Measurements from ENCODE around the gene MAPK6.

The MAPK6 gene

DNA sequence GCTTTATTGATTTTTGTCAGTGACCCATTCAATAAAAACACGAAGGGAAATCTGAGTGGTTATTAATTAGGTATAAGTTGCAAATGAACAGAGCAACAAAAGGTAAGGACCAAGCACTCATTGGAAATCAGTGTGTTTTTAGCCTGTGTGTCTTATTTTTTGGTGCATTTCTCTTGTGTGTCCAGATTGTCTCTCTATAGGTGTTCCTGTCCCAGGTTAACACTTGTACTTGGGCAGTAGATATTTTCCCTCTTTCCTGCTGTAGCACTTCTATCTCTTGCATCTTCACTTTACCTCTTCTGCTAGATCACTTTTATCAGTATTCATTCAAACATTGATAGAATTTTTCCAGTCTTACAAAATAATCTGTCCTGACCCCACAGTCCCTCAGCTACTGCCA lies 37.0 kb downstream of the MAPK6 start:
- no peaks in the 10 kb centered on the region for H3K79me2 ChIP-seq (ENCODE audit: insufficient read depth, low read length)
- no peaks in the 10 kb centered on the region for H3K4me1 ChIP-seq (ENCODE audit: insufficient read depth, low read length, severe bottlenecking)
- no peak overlapping the region for H3K9ac ChIP-seq (ENCODE audit: low read length)
- no peaks in the 10 kb centered on the region for H4K20me1 ChIP-seq (ENCODE audit: insufficient read depth, low read length)
- H3K27me3 ChIP-seq (ENCODE audit: insufficient read depth, low read length) = no peaks in the 10 kb centered on the region
- H3K9me3 ChIP-seq (ENCODE audit: low read length) = 0 out of 2 replicates have a peak, but pooled peaks cover 3% of the 10 kb centered on the region
- no peak overlapping the region for H3K4me3 ChIP-seq (ENCODE audit: low read depth, low read length, poor library complexity, severe bottlenecking)
- H3K36me3 ChIP-seq (ENCODE audit: insufficient read depth, low read length) = peaks cover 74% of the 10 kb centered on the region
- H3K4me2 ChIP-seq (ENCODE audit: low read length) = no peak overlapping the region
- no peak overlapping the region for H2AFZ ChIP-seq (ENCODE audit: low read length)
- no peak overlapping the region for H3K27ac ChIP-seq (ENCODE audit: low read depth, low read length, poor library complexity, severe bottlenecking)
- no peaks in the 10 kb centered on the region for H3K9me2 ChIP-seq (ENCODE audit: low read depth, low read length)
- no peaks in the 10 kb centered on the region for H3F3A ChIP-seq (ENCODE audit: insufficient read depth, low read length)
- TF ChIP-seq, protein P1, sequence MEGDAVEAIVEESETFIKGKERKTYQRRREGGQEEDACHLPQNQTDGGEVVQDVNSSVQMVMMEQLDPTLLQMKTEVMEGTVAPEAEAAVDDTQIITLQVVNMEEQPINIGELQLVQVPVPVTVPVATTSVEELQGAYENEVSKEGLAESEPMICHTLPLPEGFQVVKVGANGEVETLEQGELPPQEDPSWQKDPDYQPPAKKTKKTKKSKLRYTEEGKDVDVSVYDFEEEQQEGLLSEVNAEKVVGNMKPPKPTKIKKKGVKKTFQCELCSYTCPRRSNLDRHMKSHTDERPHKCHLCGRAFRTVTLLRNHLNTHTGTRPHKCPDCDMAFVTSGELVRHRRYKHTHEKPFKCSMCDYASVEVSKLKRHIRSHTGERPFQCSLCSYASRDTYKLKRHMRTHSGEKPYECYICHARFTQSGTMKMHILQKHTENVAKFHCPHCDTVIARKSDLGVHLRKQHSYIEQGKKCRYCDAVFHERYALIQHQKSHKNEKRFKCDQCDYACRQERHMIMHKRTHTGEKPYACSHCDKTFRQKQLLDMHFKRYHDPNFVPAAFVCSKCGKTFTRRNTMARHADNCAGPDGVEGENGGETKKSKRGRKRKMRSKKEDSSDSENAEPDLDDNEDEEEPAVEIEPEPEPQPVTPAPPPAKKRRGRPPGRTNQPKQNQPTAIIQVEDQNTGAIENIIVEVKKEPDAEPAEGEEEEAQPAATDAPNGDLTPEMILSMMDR (IDR thresholded peaks at IDR 0.05; ENCODE audit: low read length) = no peak

DNA sequence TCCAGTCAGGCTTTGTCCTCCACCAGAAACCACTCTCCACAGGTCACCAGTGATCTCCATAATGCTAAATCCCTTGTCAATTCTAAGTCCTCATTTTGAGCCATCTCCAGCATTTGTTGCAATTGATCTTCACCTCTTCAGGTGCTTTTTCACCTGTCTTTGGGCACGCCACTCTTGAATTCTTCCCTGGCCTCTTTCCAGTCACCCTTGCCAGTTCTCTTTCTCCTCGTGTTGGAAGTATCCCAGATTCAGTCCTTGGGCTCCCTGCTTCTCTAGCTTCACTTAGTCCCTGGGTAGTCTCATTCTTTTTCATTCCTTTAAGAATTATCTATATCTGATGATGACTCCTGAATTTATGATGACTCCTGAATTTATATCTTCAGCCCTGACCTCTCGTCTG lies 37.5 kb downstream of the MAPK6 start:
- Histone ChIP-seq H2AFZ (ENCODE audit: low read length) (no peak overlapping the region), H3K79me2 (ENCODE audit: insufficient read depth, low read length) (no peaks in the 10 kb centered on the region), H3K9me3 (ENCODE audit: low read length) (0 out of 2 replicates have a peak, but pooled peaks cover 3% of the 10 kb centered on the region), H3K36me3 (ENCODE audit: insufficient read depth, low read length) (peaks cover 74% of the 10 kb centered on the region), H3K27ac (ENCODE audit: low read depth, low read length, poor library complexity, severe bottlenecking) (no peak overlapping the region), H3K4me2 (ENCODE audit: low read length) (no peak overlapping the region), H3K9me2 (ENCODE audit: low read depth, low read length) (no peaks in the 10 kb centered on the region), H4K20me1 (ENCODE audit: insufficient read depth, low read length) (no peaks in the 10 kb centered on the region), H3K4me1 (ENCODE audit: insufficient read depth, low read length, severe bottlenecking) (no peaks in the 10 kb centered on the region), H3K4me3 (ENCODE audit: low read depth, low read length, poor library complexity, severe bottlenecking) (no peak overlapping the region), H3F3A (ENCODE audit: insufficient read depth, low read length) (no peaks in the 10 kb centered on the region), H3K27me3 (ENCODE audit: insufficient read depth, low read length) (no peaks in the 10 kb centered on the region), H3K9ac (ENCODE audit: low read length) (no peak overlapping the region)
- TF ChIP-seq, protein P1 (IDR thresholded peaks at IDR 0.05; ENCODE audit: low read length) = no peak
- no peak for TF ChIP-seq EZH2 (IDR thresholded peaks at IDR 0.05; ENCODE audit: borderline replicate concordance, low read length)

DNA sequence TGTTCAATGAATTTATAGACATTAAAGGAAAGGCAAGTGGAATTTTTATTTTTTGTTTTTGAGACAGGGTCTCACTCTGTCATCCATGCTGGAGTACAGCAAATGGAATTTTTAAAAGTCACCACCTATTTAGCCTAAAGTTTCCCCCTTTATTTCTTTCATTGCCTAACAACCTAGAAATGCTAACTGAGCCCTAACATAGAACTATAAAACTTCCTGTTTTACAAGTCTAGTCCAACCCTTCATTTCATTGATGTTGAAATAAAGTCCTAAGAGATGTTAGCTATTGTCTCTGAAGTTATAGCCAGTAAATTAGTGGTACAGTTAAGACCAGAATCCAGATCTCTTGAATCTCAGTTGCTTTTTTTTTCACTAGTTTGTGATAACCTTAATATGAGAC lies 39.0 kb downstream of the MAPK6 start:
- H3K4me1 ChIP-seq (ENCODE audit: insufficient read depth, low read length, severe bottlenecking) = no peaks in the 10 kb centered on the region
- H3K9me2 ChIP-seq (ENCODE audit: low read depth, low read length) = no peaks in the 10 kb centered on the region
- TF ChIP-seq, protein P1 (IDR thresholded peaks at IDR 0.05; ENCODE audit: low read length) = no peak
- no peak for TF ChIP-seq EZH2 (IDR thresholded peaks at IDR 0.05; ENCODE audit: borderline replicate concordance, low read length)
- H3K27ac ChIP-seq (ENCODE audit: low read depth, low read length, poor library complexity, severe bottlenecking) = no peak overlapping the region
- no peak overlapping the region for H3K9ac ChIP-seq (ENCODE audit: low read length)
- no peaks in the 10 kb centered on the region for H3F3A ChIP-seq (ENCODE audit: insufficient read depth, low read length)
- H3K4me3 ChIP-seq (ENCODE audit: low read depth, low read length, poor library complexity, severe bottlenecking) = no peak overlapping the region
- peaks cover 73% of the 10 kb centered on the region for H3K36me3 ChIP-seq (ENCODE audit: insufficient read depth, low read length)
- no peaks in the 10 kb centered on the region for H3K27me3 ChIP-seq (ENCODE audit: insufficient read depth, low read length)
- H3K79me2 ChIP-seq (ENCODE audit: insufficient read depth, low read length) = no peaks in the 10 kb centered on the region
- H3K4me2 ChIP-seq (ENCODE audit: low read length) = no peak overlapping the region
- no peaks in the 10 kb centered on the region for H3K9me3 ChIP-seq (ENCODE audit: low read length)
- no peak overlapping the region for H2AFZ ChIP-seq (ENCODE audit: low read length)
- no peaks in the 10 kb centered on the region for H4K20me1 ChIP-seq (ENCODE audit: insufficient read depth, low read length)
